Subcutaneous adipose tissue (tissue), 4 donors: ENCODE results near the gene GTF2A1. TPM values are rescaled to one million over a fixed set of nuclear protein-coding genes. Genes with fewer than 3 reads are reported as not detected.

ENCODE experiments used
- total RNA-seq, 4 donors: library from RNA; depleted of rRNA; stranded (reverse); fragments of >200 nt; gene quantifications; one replicate each; pipeline ENCODE4 v1.1.0, GENCODE V29; 2016
- TF ChIP-seq, protein P1 (sequence below): fragments of 450-650 bp; IDR thresholded peaks from one replicate; pipeline ENCODE4 v1.5.1; 2016; ENCODE audit warnings: low read depth, mild to moderate bottlenecking, control low read depth, antibody characterized with exemption, moderate library complexity

GTF2A1 gene
- total RNA-seq: 10 to 100 TPM; 23.4 to 34.1 (median 30.2) TPM

DNA sequence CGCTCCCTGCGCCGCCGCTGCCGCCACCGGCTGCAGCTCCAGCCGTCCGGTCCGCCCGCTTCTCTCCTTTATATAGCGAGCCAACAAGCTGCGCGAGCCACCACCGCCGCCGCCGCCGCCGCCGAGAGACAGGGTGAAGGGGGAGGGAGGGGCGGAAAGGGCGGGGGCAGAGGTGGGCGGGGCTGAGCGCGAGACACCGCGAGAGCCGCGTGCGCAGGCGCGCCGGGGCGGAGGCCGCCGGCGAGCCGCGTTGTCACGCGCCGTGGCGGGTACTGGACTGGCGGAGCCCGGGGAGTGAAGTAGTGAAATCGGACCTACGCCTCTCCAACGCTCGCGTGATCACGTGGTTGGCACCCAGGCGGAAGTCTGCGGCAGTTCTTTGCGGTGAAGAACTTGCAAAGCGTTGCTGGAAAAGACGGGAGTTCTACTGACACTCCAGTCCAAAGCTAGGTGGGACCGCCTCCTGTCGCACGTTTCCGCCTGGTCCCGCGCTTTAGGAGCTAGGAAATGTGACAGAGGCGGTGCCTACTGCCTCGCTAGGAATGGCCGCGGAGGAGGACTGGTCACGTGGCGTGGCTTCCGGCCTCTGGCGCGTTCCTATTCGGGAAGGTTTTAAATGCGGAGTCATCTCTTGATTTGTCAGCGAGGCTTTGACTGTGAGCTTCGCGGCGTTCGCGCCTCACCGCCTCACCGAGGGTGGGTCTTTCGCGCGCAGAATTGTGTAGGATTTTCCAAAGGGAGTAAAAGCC lies at the start of gene GTF2A1:
GTF2A1 (minus strand) TSS at position 130 of the 749 bp plus-strand sequence. CDS start 441 bp downstream, outside the sequence.
- TF ChIP-seq, protein P1, sequence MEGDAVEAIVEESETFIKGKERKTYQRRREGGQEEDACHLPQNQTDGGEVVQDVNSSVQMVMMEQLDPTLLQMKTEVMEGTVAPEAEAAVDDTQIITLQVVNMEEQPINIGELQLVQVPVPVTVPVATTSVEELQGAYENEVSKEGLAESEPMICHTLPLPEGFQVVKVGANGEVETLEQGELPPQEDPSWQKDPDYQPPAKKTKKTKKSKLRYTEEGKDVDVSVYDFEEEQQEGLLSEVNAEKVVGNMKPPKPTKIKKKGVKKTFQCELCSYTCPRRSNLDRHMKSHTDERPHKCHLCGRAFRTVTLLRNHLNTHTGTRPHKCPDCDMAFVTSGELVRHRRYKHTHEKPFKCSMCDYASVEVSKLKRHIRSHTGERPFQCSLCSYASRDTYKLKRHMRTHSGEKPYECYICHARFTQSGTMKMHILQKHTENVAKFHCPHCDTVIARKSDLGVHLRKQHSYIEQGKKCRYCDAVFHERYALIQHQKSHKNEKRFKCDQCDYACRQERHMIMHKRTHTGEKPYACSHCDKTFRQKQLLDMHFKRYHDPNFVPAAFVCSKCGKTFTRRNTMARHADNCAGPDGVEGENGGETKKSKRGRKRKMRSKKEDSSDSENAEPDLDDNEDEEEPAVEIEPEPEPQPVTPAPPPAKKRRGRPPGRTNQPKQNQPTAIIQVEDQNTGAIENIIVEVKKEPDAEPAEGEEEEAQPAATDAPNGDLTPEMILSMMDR: no peak

DNA sequence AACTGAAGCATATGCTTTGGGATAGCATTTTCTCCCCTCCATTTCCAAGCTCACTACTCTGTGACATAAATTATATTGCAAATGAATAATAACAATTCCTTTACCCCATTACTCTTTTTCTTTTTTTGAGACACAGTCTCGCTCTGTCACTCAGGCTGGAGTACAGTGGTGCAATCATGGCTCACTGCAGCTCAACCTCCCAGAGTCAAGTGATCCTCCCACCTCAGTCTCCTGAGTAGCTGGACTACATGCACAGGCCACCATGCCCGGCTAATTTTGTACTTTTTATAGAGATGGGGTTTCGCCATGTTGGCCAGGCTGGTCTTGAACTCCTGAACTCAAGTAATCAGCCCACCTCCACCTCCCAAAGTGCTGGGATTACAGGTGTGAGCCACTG lies 49.2 kb upstream of the GTF2A1 start:
- TF ChIP-seq, protein P1: no peak

DNA sequence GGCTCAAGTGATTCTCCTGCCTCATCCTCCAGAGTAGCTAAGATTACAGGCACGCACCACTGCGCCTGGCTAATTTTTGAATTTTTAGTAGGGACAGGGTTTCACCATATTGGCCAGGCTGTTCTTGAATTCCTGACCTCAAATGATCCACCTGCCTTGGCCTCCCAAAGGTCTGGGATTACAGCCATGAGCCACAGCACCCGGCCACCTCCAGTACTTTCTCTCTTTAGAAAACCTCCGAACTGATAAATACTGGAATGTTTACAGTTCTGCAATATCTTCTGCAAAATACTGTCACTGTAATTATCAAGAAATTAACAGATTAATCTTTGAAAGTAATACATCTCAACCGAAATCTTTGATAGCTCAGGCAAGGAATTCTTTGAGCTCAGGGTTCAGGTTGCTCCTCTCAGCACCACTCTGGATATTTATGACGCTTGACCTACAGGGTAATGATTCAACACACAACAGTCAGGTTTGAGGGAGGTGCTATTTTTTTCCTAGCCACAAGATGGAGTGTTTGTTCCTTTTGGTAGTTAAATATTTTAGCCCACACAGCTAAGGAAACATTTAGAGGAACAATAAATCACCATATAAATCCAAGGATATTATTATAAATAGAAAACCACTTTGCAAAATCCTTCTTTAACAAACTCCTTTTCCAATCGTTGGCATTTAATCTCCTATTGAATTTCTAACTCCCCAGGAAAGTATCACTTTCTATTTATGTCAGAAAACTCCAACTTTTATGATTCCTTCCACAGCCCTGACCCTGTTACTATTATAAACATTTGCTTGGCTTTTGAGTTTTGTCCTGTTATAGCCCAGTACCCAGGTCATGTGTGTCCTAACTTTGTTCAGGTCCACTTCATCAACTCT lies 48.6 kb upstream of the GTF2A1 start:
- TF ChIP-seq, protein P1: no peak

DNA sequence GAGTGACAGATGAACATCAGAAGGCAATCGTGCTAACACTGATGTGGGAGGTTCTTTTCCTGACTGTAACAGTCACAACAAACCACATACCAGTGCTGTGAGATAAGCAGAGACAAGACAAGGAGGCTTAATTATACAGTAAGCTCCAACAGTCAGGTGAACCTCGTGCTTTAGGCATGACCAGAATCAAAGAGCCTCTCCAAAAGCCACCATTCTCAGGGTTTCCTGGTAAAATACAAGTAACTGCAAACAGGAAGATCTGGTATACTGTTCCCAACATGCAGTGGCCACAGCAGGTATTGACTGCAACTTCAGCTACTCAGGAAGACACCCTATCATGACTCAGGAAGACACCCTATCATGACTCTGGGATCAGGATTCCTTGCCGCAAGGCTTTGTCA lies 47.3 kb upstream of the GTF2A1 start:
- TF ChIP-seq, protein P1: no peak

- TF ChIP-seq, protein P1: no peak
Measured at GRCh38 chr14:81265636-81266169, 44.9 kb upstream of the GTF2A1 start.

DNA sequence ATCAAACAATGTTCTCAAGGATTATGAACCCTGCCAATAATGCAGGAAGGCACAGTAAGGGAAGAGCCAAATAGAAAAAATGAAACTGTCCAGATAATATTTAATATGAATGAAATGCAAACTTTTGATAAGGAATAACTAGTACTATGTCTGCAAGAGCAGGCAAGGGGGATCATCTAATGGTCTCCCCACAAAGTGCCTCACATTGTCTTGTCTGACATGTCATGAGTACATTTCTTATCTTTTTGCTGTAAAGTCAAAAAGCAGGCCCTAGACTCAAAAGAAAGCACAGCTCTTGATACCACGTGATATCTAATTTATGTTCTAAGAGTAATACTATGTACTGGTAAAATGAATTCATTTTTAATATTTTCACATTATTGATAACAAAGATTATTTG lies 43.9 kb upstream of the GTF2A1 start:
- TF ChIP-seq, protein P1: no peak
